HG02943 (cell line): ENCODE results near the gene LRRIQ3.

Experiments
- ATAC-seq: cut with Tn5 transposase; IDR thresholded peaks from one replicate; pipeline ENCODE4 v1.9.1; 2021; ENCODE audit warnings: mild to moderate bottlenecking, low read depth, moderate library complexity; ENCODE audit not compliant: unreplicated experiment

LRRIQ3 gene

GRCh38 chr1:74113333-74113732 lies 84.6 kb downstream of the LRRIQ3 start:
- no peak for ATAC-seq

GRCh38 chr1:74107394-74107793 lies 90.6 kb downstream of the LRRIQ3 start:
- no peak for ATAC-seq

- no peak for ATAC-seq
Observed at GRCh38 chr1:74091371-74091770, 106.6 kb downstream of the LRRIQ3 start.

- ATAC-seq: no peak
Observed at GRCh38 chr1:74083128-74083527, 114.8 kb downstream of the LRRIQ3 start.

- ATAC-seq: no peak
Observed at GRCh38 chr1:74065081-74065480, 132.9 kb downstream of the LRRIQ3 start.

GRCh38 chr1:74057719-74058118 lies 140.3 kb downstream of the LRRIQ3 start:
- no peak for ATAC-seq

GRCh38 chr1:74053407-74053806 lies 144.6 kb downstream of the LRRIQ3 start:
- no peak for ATAC-seq

GRCh38 chr1:74050386-74050785 lies 147.6 kb downstream of the LRRIQ3 start:
- ATAC-seq: no peak

- no peak for ATAC-seq
Observed at GRCh38 chr1:74038042-74038441, 159.9 kb downstream of the LRRIQ3 start.

- ATAC-seq: no peak
Observed at GRCh38 chr1:74012583-74012982, 185.4 kb downstream of the LRRIQ3 start.

- ATAC-seq: no peak
Observed at GRCh38 chr1:74011736-74012135, 186.2 kb downstream of the LRRIQ3 start.

- ATAC-seq: no peak
Observed at GRCh38 chr1:74010206-74010605, 187.8 kb downstream of the LRRIQ3 start.

- ATAC-seq: no peak
Observed at GRCh38 chr1:74005533-74005932, 192.4 kb downstream of the LRRIQ3 start.

GRCh38 chr1:74003806-74004205 lies 194.2 kb downstream of the LRRIQ3 start:
- ATAC-seq: no peak

- ATAC-seq: no peak
Observed at GRCh38 chr1:73998348-73998959, 199.5 kb downstream of the LRRIQ3 start.

- ATAC-seq: peak; percentile 63
Observed at GRCh38 chr1:73980324-73981040, 217.5 kb downstream of the LRRIQ3 start.

GRCh38 chr1:73979684-73980083 lies 218.3 kb downstream of the LRRIQ3 start:
- ATAC-seq: no peak

GRCh38 chr1:73978964-73979363 lies 219.0 kb downstream of the LRRIQ3 start:
- no peak for ATAC-seq
